Gastrocnemius medialis (tissue), 4 donors: Measurements from ENCODE around the gene OCA2. TPM values are rescaled to one million over a fixed set of nuclear protein-coding genes. Genes with fewer than 3 reads are reported as not detected.

Experiments used
- ATAC-seq, 2 donors: fragments of 150-250 bp; one replicate each; pipeline ENCODE4 v1.9.1; 2016
- DNase-seq, 2 donors: peaks; one replicate each; pipeline ENCODE4 v3.0.0-alpha.2; 2019
- H3K27ac ChIP-seq, 4 donors: fragments of 200-600 bp; sonication (generic); 1 replicate in 1 of 4; 2 replicates in 3 of 4; pipeline ENCODE4 v1.5.1; 2016 to 2018; ENCODE audit warnings: mild to moderate bottlenecking in 2 of 4, moderate library complexity in 1 of 4
- H3K27me3 ChIP-seq, 3 donors: fragments of 200-600 bp; sonication (generic) in 2 of 3; 1 replicate in 1 of 3; 2 replicates in 2 of 3; pipeline versions ENCODE4 v1.5.1 to v1.6.0; 2016 to 2019; ENCODE audit warnings: mild to moderate bottlenecking in 1 of 3, moderate library complexity in 1 of 3
- H3K36me3 ChIP-seq, 2 donors: fragments of 200-600 bp; sonication (generic) in 1 of 2; one replicate each; pipeline ENCODE4 v1.5.1; 2017 to 2018
- H3K4me1 ChIP-seq, 2 donors: fragments of 200-600 bp; sonication (generic) in 1 of 2; one replicate each; pipeline ENCODE4 v1.5.1; 2016 to 2017; ENCODE audit warnings: mild to moderate bottlenecking in 2 of 2
- H3K4me3 ChIP-seq, 4 donors: fragments of 200-600 bp; sonication (generic) in 3 of 4; 1 replicate in 1 of 4; 2 replicates in 3 of 4; pipeline ENCODE4 v1.5.1; 2016 to 2019; ENCODE audit warnings: mild to moderate bottlenecking in 2 of 4
- H3K9me3 ChIP-seq, 3 donors: fragments of 200-600 bp; sonication (generic) in 2 of 3; 1 replicate in 1 of 3; 2 replicates in 2 of 3; pipeline ENCODE4 v1.5.1; 2016 to 2019
- CTCF ChIP-seq, 5 experiments: fragments of 450-650 bp in 3 of 5; fragments of 200-600 bp in 2 of 5; sonication (generic) in 2 of 5; IDR thresholded peaks in 4 of 5; conservative IDR thresholded peaks in 1 of 5; 1 replicate in 4 of 5; 2 replicates in 1 of 5; pipeline ENCODE4 v1.5.1; 2016 to 2019; ENCODE audit warnings: antibody characterized with exemption in 5 of 5, mild to moderate bottlenecking in 3 of 5, moderate library complexity in 3 of 5
- POLR2A ChIP-seq, 2 donors: fragments of 450-650 bp; IDR thresholded peaks; one replicate each; pipeline ENCODE4 v1.6.1; 2017; ENCODE audit warnings: antibody characterized with exemption in 2 of 2, mild to moderate bottlenecking in 2 of 2, moderate library complexity in 2 of 2
- in situ Hi-C, 4 donors: fragments of 200-750 bp; cut with MboI; loops; one replicate each; pipeline versions ENCODE4 v1.15.0 to v1.8.0; 2017; ENCODE audit warnings: low sequenced_read_pairs in 4 of 4
- intact Hi-C: fragments of 100-400 bp; cut with DNase I; formaldehyde crosslinking; loops from one replicate; pipeline ENCODE4 v1.15.1; 2023; ENCODE audit warnings: low total_unique reads
- total RNA-seq, 4 donors: library from RNA; depleted of rRNA; stranded (reverse); fragments of >200 nt; gene quantifications; one replicate each; pipeline versions ENCODE4 v1.1.0 to v1.2.3, GENCODE V29; 2016

The OCA2 gene
- total RNA-seq, 4 donors from 2014 or later, result 0.16 to 0.63 (median 0.41) TPM; not detected in 1

DNA sequence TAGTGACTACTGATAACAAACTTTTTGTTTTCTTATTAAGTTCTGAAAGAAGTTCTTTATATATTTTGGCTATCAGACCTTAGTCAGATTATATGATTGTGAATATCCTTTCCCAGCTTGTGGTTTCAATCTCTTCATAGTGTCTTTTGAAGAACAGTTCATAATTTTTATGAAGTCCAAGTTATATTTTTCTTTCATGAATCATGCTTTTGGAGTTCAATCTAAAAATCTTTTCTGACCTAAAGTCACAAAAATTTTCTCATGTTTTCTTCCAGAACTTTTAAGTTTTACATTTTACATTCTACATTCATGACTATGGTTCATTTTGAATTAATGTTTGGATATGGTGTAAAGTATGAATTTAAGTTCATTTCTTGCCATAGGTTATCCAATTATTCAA is 34.2 kb upstream of the OCA2 start:
- TF ChIP-seq POLR2A (IDR thresholded peaks at IDR 0.05) (no peak), CTCF (IDR thresholded peaks at IDR 0.05 in 4 of 5, conservative IDR thresholded peaks at IDR 0.05 in 1 of 5) (no peak)
- DNase-seq, result no peak
- Histone ChIP-seq H3K27ac (no peak overlapping the region), H3K9me3 (no peaks in the 10 kb centered on the region), H3K27me3 (no peaks in the 10 kb centered on the region), H3K4me3 (no peak overlapping the region), H3K36me3 (peaks cover 0 to 42% of the 10 kb centered on the region in 2 donors), H3K4me1 (no peaks in the 10 kb centered on the region)
- intact Hi-C loops, result no loop called here
- no peak for ATAC-seq
- in situ Hi-C loops, result no loop called here

DNA sequence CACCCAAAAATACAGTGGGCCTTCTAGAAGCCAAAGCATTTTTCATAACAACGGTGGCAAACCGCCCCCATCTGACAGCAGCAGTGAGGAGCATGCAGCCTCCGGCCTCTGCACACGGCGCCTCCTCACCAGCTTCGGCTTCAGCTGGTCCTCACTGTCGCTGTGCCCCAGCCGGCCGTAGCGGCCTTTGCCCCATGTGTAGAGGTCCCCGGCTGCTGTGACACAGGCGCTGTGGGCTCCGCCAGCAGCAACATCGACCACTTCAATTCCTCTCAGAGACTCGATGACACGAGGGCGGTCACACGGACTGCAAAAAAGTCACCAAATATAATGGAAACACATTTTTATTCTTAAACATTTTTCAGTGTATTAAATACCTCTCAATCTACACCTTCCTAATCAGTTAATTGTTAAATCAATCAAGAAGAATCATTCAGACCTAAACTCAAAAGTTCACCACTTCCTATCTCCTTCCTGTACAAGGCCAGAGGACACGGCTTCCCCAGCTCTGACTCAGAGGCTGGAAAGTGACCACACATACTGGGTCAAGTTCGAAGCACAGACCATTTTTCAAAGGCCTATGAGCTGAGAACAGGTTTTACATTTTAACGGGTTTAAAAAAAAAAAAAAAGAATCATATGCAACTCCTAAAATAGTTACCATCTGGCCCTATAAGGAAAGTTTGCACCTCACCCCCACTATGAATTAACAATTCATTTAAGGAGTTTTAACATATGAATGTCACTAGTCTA is 33.6 kb upstream of the OCA2 start:
- H3K9me3 ChIP-seq, result no peaks in the 10 kb centered on the region
- TF ChIP-seq CTCF (IDR thresholded peaks at IDR 0.05 in 4 of 5, conservative IDR thresholded peaks at IDR 0.05 in 1 of 5) (no peak), POLR2A (IDR thresholded peaks at IDR 0.05) (no peak)
- peaks cover 0 to 42% of the 10 kb centered on the region in 2 donors for H3K36me3 ChIP-seq
- no peaks in the 10 kb centered on the region for H3K27me3 ChIP-seq
- intact Hi-C loops, result no loop called here
- DNase-seq (no peak), ATAC-seq (no peak)
- no peak overlapping the region for H3K4me3 ChIP-seq
- no peak overlapping the region for H3K27ac ChIP-seq
- in situ Hi-C loops, result no loop called here
- H3K4me1 ChIP-seq, result no peaks in the 10 kb centered on the region

- in situ Hi-C loops (no loop called here), intact Hi-C loops (no loop called here)
- no peaks in the 10 kb centered on the region for H3K27me3 ChIP-seq
- ATAC-seq, result no peak
- H3K4me1 ChIP-seq, result no peaks in the 10 kb centered on the region
- no peak for TF ChIP-seq CTCF (IDR thresholded peaks at IDR 0.05 in 4 of 5, conservative IDR thresholded peaks at IDR 0.05 in 1 of 5)
- no peak for TF ChIP-seq POLR2A (IDR thresholded peaks at IDR 0.05)
- H3K27ac ChIP-seq, result no peak overlapping the region
- no peaks in the 10 kb centered on the region for H3K9me3 ChIP-seq
- H3K36me3 ChIP-seq, result peaks cover 0 to 42% of the 10 kb centered on the region in 2 donors
- H3K4me3 ChIP-seq, result no peak overlapping the region
- DNase-seq, result no peak
Observed at GRCh38 chr15:28131946-28132345, 32.8 kb upstream of the OCA2 start.

DNA sequence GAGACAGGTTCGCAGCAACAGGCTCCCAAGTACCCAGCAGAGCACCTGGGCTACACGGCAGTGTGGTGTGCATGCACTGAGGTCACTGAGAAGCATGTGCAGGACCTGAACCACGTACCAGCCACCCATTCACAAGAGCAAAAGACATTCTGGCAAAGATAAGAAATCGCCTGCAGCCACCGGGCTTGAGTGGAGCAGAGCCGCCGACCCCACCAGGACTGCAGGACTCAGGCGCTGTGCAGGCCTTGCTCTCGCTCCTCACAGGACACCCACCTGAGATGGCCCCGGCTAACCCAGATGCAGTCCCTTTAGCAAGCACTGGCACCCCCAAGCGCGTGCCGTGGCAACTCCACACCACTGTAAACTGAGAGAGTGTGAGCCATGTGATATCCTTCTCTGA is 32.3 kb upstream of the OCA2 start:
- in situ Hi-C loops, result no loop called here
- no peak for TF ChIP-seq CTCF (IDR thresholded peaks at IDR 0.05 in 4 of 5, conservative IDR thresholded peaks at IDR 0.05 in 1 of 5)
- no peak for TF ChIP-seq POLR2A (IDR thresholded peaks at IDR 0.05)
- Histone ChIP-seq H3K36me3 (peaks cover 0 to 42% of the 10 kb centered on the region in 2 donors), H3K9me3 (no peaks in the 10 kb centered on the region), H3K27me3 (no peaks in the 10 kb centered on the region), H3K27ac (no peak overlapping the region), H3K4me3 (no peak overlapping the region), H3K4me1 (no peaks in the 10 kb centered on the region)
- DNase-seq, result no peak
- ATAC-seq, result no peak
- intact Hi-C loops, result no loop called here

GRCh38 chr15:28130651-28131050 is 31.5 kb upstream of the OCA2 start:
- no peak overlapping the region for H3K4me3 ChIP-seq
- intact Hi-C loops, result no loop called here
- ATAC-seq (no peak), DNase-seq (no peak)
- peaks cover 0 to 42% of the 10 kb centered on the region in 2 donors for H3K36me3 ChIP-seq
- in situ Hi-C loops, result no loop called here
- no peak for TF ChIP-seq POLR2A (IDR thresholded peaks at IDR 0.05)
- TF ChIP-seq CTCF (IDR thresholded peaks at IDR 0.05 in 4 of 5, conservative IDR thresholded peaks at IDR 0.05 in 1 of 5), result no peak
- H3K4me1 ChIP-seq, result no peaks in the 10 kb centered on the region
- no peaks in the 10 kb centered on the region for H3K27me3 ChIP-seq
- no peak overlapping the region for H3K27ac ChIP-seq
- no peaks in the 10 kb centered on the region for H3K9me3 ChIP-seq
